Left lung (tissue), 10 donors: ENCODE results near the gene DSCAM. TPM values are rescaled to one million over a fixed set of nuclear protein-coding genes. Genes with fewer than 3 reads are reported as not detected.

Experiments
- ATAC-seq: fragments of 200-7000 bp; cut with Tn5 transposase; one replicate; pipeline ENCODE4 v1.9.1; 2020; ENCODE audit warnings: moderate library complexity
- DNase-seq, 4 donors: peaks; one replicate each; pipeline ENCODE4 v3.0.0-alpha.2; 2013 to 2020
- H3K27ac ChIP-seq, 2 donors: fragments of 200-600 bp; sonication (generic) in 1 of 2; one replicate each; pipeline versions ENCODE4 v1.5.0 to v1.8.0; 2020 to 2021
- H3K27me3 ChIP-seq, 2 donors: fragments of 200-600 bp; sonication (generic) in 1 of 2; one replicate each; pipeline versions ENCODE4 v1.5.0 to v1.8.0; 2020 to 2021
- H3K36me3 ChIP-seq, 2 donors: fragments of 200-600 bp; sonication (generic) in 1 of 2; one replicate each; pipeline versions ENCODE4 v1.5.0 to v1.8.0; 2020 to 2021
- H3K4me1 ChIP-seq, 2 donors: fragments of 200-600 bp; one replicate each; pipeline ENCODE4 v1.8.0; 2021
- H3K4me3 ChIP-seq, 2 donors: fragments of 200-600 bp; sonication (generic) in 1 of 2; one replicate each; pipeline versions ENCODE4 v1.5.0 to v1.8.0; 2020 to 2021; ENCODE audit warnings: mild to moderate bottlenecking in 1 of 2
- H3K9me3 ChIP-seq, 2 donors: fragments of 200-600 bp; sonication (generic) in 1 of 2; one replicate each; pipeline versions ENCODE4 v1.5.0 to v1.8.0; 2020 to 2021
- intact Hi-C, 2 donors: fragments of 100-400 bp; cut with DNase I; formaldehyde crosslinking; loops; one replicate each; pipeline versions ENCODE4 v1.11.2 to v1.14.2; 2022
- polyA plus RNA-seq, 6 donors: library from polyadenylated mRNA; unstranded; fragments of 120-200 nt; gene quantifications; one replicate each; pipeline ENCODE4 v1.2.1, GENCODE V29; 2013; ENCODE audit not compliant: insufficient read length in 6 of 6
- total RNA-seq, 2 donors: library from RNA; stranded (reverse); fragmentation: NEBNext Ultra II Directional; extraction: Animal tissue kit (Norgen Biotek cat#: 25700); gene quantifications; one replicate each; pipeline ENCODE4 v1.2.1, GENCODE V29; 2021
- TF ChIP-seq, protein P1 (sequence below), 2 donors: fragments of 200-600 bp; sonication (generic) in 1 of 2; IDR thresholded peaks; one replicate each; pipeline versions ENCODE4 v1.5.0 to v1.8.0; 2021; ENCODE audit warnings: antibody characterized with exemption in 2 of 2
- donor health status: DM: no; HTN: yes; CAD: no.
- donor health status: DM: no; HTN: no; CAD: no.

The DSCAM gene
- total and polyA plus RNA-seq, 8 donors, result 0.03 to 0.24 (median 0.07) TPM; not detected in 1

DNA sequence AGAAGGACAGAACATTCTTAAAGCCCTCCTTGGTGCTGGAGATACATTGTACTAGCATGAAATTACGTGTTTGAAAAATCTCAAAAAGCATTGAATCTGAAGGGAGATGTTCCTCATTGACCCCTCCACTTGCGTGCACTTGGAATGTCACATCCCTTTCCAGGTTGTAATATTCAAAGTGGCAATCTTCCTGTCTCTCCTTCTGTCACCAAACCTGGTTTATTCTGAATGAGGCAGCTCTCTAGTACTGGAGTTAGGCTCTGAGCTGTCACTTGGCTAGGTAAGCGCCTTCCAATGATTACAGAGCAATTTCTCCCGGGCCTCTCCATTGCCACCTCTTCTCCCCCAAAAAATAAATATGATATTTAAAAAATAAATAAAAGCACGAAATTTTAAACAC is 855 bp downstream of the DSCAM start:
- H3K27ac ChIP-seq, result no peak overlapping the region
- H3K4me1 ChIP-seq, result no peaks in the 10 kb centered on the region
- H3K9me3 ChIP-seq, result no peaks in the 10 kb centered on the region
- H3K27me3 ChIP-seq, result peaks cover 26 to 65% of the 10 kb centered on the region in 2 donors
- intact Hi-C loops, result no loop called here
- TF ChIP-seq, protein P1, sequence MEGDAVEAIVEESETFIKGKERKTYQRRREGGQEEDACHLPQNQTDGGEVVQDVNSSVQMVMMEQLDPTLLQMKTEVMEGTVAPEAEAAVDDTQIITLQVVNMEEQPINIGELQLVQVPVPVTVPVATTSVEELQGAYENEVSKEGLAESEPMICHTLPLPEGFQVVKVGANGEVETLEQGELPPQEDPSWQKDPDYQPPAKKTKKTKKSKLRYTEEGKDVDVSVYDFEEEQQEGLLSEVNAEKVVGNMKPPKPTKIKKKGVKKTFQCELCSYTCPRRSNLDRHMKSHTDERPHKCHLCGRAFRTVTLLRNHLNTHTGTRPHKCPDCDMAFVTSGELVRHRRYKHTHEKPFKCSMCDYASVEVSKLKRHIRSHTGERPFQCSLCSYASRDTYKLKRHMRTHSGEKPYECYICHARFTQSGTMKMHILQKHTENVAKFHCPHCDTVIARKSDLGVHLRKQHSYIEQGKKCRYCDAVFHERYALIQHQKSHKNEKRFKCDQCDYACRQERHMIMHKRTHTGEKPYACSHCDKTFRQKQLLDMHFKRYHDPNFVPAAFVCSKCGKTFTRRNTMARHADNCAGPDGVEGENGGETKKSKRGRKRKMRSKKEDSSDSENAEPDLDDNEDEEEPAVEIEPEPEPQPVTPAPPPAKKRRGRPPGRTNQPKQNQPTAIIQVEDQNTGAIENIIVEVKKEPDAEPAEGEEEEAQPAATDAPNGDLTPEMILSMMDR (IDR thresholded peaks at IDR 0.05), result no peak
- H3K36me3 ChIP-seq, result no peaks in the 10 kb centered on the region
- H3K4me3 ChIP-seq, result no peak overlapping the region
- DNase-seq (no peak), ATAC-seq (no peak)

DNA sequence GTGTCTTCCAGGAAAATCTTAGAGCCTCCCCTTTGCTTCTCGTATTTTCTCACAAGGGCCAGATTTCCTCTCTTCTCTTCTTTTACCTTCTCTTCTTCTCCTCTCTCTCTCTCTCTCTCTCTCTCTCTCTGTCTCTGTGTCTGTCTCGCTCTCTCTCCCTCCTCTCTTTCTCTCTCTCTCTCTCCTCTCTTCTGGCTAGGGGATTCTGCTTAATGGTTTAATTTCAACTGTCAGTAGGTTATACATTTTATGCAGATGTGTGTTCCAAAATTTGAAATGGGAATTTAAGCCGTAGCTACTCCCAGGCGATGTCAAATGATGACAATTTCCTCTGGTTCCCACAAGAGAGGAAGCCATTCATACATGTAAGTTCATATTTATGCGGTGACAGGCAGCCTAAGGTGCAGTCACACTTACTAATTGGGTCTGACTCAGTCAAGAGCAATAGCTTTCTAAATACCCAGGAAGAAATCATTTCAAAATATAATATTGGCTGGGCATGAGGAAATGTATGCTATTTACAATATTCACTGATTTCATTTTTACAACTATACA is 1.4 kb downstream of the DSCAM start:
- Histone ChIP-seq H3K27me3 (peaks cover 26 to 71% of the 10 kb centered on the region in 2 donors), H3K9me3 (no peaks in the 10 kb centered on the region), H3K4me1 (no peaks in the 10 kb centered on the region), H3K36me3 (no peaks in the 10 kb centered on the region), H3K4me3 (no peak overlapping the region), H3K27ac (no peak overlapping the region)
- DNase-seq, result no peak
- TF ChIP-seq, protein P1 (IDR thresholded peaks at IDR 0.05), result no peak
- intact Hi-C loops, result no loop called here
- ATAC-seq, result no peak

DNA sequence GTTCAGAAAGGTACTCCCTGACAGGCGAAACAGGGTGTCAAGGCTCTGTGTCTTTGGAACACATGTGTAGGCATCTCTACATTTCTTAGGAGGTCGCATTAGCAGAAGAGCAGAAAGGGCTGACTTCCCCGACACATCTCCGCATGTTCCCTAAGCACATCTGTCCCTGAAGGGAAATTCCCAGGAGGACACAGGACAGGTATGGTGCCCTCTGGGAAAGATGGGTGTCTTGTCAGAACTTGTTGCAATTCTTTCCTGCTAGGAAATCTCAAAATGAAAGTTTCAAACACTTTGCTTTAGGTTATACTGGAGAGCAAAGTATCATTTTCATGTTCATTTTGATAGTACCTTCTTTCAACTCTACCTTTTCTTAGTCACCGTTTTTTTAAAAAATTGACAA is 2.0 kb downstream of the DSCAM start:
- ATAC-seq (no peak), DNase-seq (no peak)
- Histone ChIP-seq H3K4me1 (no peaks in the 10 kb centered on the region), H3K27me3 (peaks cover 26 to 77% of the 10 kb centered on the region in 2 donors), H3K9me3 (no peaks in the 10 kb centered on the region), H3K27ac (no peak overlapping the region), H3K36me3 (no peaks in the 10 kb centered on the region), H3K4me3 (no peak overlapping the region)
- TF ChIP-seq, protein P1 (IDR thresholded peaks at IDR 0.05), result no peak
- intact Hi-C loops, result no loop called here

DNA sequence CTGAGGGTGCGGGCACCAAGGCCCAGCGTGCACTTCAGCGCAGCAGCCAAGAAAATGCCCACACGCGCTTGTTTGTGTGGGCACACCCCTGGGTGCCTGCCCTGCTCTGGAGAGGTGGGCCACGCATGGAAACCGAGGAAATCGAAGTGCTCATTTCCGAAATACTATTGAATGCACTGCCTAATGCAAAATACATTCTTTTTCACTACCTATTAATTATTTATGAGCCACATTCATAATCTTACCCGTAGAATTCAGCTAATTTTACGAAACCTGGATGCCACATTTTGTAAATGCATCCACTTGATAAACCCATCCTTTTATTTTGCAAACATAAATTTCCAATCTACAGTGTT is 4.8 kb downstream of the DSCAM start:
- no peak for DNase-seq
- peak overlapping the region in 1 of 2 donors; percentile 28 for H3K4me3 ChIP-seq
- H3K27ac ChIP-seq, result no peak overlapping the region
- no peaks in the 10 kb centered on the region for H3K4me1 ChIP-seq
- TF ChIP-seq, protein P1 (IDR thresholded peaks at IDR 0.05), result no peak
- intact Hi-C loops, result no loop called here
- ATAC-seq, result no peak
- peaks cover 22 to 60% of the 10 kb centered on the region in 2 donors for H3K27me3 ChIP-seq
- no peaks in the 10 kb centered on the region for H3K36me3 ChIP-seq
- no peaks in the 10 kb centered on the region for H3K9me3 ChIP-seq

DNA sequence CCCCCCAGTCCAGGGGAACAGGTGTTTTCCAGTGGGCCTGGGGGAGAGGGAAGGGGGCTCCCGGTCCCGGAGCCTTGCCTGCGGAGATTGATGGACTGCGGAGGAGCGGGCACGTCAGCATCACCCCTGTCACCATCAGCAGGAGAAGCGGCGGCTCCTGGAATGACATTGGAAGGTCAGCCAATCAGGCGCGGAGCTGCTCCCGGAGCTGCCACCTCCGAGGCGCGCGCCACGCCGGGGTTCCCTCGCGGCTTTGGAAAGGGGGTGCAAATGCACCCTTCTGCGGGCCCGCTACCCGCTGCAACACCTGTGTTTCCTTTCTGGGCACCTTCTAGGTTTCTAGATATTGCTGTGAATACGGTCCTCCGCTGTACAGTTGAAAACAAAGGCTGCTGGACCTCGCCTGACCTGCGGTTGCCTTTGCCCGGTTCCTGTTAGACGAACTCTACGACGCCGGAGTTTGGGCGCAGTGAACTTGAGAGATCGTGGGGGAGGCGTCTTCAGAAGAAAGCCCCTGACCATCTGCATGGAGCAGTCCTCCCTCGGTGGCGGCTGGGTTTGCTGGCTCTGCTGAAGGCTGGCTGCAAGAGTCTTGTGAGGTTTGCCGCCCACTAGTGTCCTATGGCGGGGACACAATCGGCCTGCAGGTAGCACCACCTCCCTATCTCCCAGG is 5.3 kb downstream of the DSCAM start:
- Histone ChIP-seq H3K27ac (no peak overlapping the region), H3K4me3 (peak overlapping the region in 1 of 2 donors; percentile 28), H3K27me3 (peaks cover 17 to 59% of the 10 kb centered on the region in 2 donors), H3K36me3 (no peaks in the 10 kb centered on the region), H3K9me3 (no peaks in the 10 kb centered on the region), H3K4me1 (no peaks in the 10 kb centered on the region)
- TF ChIP-seq, protein P1 (IDR thresholded peaks at IDR 0.05), result no peak
- ATAC-seq (peak; percentile 99), DNase-seq (peak; percentile 29 to 82 (median 69))
- intact Hi-C loops, result no loop called here
